ENCODE results near the gene PHLDB3.
A peak's percentile ranks its signal among the peaks of the same experiment; 100 is the strongest.

PHLDB3 gene

DNA sequence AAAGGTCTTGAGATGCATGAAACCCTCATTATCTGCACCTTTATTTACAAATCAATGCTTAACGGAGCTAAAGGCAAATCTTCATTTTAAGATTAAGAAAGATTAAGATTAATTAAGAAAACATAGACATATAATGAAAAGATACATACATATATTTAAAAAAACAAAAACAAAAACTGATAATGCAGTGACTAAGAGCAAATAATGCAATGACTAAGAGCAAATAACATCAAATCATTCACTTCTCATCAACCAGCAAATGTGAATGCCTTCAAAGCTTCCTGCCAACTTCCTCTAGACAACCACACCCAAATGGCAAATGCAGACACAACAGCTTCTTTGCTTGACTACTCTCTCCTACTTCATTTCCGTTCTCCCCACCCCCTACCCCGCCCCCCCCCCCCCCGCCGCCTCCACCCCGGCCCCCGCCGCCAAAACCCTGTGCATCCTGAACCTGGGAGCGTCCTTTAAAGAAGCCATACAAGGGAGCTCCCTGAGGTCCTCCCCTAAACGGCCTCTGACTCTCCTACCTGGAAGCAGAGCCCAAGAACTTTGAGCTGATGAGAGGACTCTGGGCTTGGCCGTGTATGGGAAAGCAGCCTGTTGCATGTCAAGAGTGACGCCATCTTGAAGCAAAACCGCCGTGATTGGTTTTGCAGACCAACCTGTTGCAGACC is 65.4 kb downstream of the PHLDB3 start:
- peak; percentile 80 to 87 for DNase-seq

DNA sequence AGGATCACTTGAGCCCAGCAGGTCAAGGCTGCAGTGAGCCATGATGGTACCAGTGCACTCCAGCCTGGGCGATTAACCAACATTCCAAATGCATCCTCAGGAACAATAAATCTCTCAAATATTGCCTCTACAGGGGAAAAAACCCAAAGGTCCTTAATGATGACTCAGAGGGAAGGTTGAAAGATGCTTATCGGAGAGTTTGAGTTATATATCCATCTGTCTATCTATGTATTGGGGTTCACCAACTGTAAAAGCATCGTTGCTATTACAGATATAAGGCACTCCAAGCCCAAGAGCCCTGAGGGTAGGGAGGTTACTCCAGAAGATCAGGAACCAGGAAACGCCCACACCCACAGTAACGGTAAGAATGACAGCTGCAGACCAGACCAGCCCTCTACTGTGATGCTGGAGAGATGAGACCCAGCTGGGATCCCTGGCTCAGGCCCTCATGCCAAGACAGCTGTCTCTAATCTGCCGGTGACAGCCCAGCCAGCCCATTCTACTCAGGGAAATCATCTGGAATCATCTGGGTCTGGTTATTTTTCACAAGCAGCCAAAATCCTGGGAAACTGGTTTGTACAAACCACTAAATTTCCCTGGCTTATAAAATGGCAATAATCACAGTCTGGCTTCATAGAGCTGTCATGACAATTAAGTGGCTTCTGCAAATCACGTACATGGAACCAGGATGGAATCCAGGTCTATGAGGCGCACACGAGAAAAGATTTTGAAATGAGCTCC is 66.1 kb downstream of the PHLDB3 start:
- no peak for DNase-seq

DNA sequence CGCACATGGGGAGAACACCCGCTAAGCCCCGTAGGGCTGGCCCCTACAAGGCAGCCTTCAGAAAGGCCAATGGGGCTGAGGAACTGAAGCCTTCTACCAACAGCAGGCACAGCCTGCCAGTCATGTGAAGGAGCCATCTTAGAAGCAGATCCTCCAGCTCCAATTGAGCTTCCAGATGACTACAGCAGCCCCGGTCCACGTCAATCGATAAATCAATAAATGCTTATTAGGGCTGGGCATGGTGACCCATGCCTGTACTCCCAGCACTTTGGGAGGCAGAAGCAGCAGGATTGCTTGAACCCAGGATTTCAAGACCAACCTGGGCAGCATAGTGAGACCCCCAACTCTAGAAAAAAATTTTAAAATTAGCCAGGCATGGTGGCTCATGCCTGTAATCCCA is 66.8 kb downstream of the PHLDB3 start:
- no peak for DNase-seq

DNA sequence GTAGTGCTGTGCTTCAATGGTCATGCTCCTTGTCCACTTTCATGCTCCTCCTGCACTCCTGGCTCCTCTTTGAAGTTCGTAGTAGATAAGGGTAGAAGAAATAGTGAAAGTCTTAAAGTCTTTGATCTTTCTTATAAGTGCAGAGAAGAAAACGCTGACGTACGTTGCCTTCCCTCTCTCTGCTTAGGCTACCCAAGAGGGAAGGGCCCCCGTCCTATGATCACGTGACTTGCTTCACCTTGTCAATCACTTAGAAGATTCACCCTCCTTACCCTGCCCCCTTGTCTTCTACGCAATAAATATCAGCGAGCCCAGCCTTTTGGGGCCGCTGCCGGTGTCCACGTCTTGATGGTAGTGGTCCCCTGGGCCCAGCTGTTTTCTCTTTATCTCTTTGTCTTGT is 67.3 kb downstream of the PHLDB3 start:
- peak in 1 of 2 donors; percentile 21 for DNase-seq

DNA sequence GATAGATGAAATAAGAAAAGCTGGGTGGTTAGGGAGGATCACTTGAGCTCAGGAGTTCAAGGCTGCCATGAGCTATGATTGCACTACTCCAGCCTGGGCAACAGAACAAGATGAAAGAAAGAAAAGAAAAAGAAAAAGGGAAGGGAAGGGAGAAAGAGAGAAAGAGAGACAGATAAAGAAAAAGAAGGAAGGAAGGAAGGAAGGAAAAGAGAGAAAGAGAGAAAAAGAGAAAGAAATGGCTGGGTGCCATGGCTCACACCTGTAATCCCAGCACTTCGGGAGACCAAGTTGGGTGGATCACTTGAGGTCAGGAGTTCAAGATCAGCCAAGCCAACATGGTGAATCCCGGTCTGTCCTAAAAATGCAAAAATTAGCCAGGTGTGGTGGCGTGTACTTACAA is 68.8 kb downstream of the PHLDB3 start:
- no peak for DNase-seq

DNA sequence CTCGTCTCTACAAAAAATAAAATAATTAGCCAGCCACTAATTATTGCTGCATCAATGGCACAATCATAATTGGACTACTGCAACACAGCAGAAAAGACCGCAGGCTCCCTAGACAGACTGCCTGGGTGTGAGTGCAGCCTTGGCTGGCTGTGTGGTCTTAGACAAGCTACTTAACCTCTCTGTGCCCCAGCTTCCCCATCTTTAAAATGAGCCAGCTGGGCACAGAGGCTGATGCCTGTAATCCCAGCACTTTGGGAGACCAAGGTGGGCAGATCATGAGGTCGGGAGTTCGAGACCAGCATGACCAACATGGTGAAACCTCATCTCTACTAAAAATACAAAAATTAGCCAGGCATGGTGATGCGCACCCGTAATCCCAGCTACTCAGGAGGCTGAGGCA is 70.9 kb downstream of the PHLDB3 start:
- no peak for DNase-seq

DNA sequence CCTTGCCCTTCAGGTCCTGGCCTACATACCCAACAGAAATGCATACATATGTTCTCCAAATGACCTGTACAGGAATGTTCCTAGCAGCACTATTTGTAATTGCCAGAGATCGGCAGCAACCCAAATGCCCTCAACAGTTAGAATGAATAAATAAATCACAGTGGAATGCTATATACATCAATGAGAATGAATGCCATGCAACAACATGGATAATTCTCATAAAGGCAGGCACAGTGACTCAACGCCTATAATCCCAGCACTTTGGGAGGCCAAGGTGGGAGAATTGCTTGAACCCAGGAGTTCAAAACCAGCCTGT is 71.2 kb downstream of the PHLDB3 start:
- DNase-seq, result no peak

DNA sequence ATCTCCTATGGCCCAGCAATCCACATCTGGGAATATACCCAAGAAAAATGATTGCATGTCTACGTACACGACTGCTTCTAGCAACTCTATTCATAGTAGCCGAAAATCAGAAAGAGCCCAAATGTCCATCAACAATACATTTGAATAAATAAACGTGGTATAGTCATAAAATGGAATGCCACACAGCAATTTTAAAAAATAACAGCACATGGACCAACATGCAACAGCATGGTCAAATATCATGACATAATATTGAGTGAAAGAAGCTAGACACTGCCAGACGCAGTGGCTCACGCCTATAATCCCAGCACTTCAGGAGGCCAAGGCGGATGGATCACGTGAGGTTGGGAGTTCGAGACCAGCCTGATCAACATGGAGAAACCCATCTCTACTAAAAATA is 73.6 kb downstream of the PHLDB3 start:
- DNase-seq, result no peak

DNA sequence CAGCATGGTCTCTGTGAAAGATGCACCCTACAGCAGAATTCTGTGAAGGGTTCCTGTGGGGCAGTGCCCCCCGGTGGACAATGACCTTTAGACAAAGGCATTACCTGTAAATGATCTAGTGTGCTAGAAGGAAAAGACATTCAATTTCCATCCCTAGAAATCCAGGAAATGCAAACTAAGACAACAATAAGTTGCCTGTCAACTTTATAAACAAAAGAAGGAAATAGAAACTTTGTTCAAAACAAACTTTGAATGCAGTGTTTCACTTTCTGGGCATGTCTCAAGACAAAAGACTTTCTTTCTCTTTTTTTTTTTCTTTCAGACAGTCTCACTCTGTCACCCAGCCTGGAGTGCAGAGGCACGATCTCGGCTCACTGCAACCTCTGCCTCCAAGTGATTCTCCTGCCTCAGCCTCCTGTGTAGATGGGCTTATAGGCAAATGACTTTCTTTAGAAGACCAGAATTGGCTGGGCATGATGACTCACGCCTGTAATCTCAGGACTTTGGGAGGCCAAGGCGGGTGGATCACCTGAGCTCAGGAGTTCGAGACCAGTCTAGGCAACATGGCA is 74.3 kb downstream of the PHLDB3 start:
- DNase-seq, result no peak

DNA sequence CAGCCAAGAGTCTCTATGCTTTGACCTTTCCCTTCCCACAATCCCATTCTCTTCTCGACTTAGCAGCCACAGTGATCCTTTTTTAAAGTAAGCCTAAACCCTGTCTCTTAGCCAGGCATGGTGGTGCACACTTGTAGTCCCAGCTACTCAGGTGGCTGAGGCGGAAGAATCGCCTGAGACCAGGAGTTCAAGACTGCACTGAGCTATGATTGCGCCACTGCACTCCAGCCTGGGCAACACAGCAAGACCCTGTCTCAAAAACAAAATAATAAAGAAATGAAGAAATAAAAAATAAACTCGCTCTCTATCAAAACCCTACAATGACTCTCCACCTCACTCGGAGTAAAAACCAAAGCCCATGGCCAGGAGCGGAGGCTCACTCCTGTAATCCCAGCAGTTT is 75.2 kb downstream of the PHLDB3 start:
- no peak for DNase-seq

DNA sequence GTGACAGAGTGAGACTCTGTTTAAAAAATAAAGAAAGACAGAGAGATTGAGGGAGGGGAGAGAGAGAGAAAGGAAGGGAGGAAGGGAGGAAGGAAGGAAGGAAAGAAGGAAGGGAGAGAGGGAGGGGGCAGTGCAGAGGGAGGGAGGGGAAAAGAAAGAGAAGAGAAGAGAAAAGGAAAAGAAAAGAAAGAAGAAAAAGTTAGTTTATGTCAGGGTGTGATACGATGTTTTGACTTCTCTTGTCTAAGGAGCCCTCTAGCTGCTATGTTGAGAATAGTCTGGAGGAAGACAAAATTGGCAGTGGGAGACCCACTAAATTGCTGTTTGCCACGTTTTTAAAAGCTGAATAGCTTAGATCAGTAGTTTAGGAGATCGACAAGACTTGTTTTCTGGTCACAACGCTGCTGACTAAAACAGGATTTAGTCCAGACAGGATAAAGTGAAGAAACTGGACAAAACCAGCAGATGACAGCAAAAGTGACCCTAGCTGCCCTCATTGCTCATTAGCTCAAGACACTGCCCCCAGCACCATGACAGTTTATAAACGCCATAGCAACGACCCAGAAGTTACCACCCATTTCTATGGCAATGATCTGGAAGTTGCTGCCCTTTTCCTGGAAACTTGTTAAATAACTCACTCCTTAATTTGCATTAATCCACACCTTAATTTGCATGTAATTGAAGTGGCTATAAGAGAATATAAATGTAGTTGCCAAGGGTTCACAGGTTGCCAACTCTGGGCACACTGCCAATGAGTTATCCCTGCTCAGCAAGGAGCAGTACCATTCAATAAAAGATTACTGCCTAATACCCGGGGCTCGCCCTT is 78.8 kb downstream of the PHLDB3 start:
- DNase-seq, result no peak

Data from CD4-positive, alpha-beta T cell treated with Interferon alpha-2 for 1 hour (primary cell).